GM21390 (cell line): ENCODE data around the gene GLYATL1B.
"Not testable (repeated sequence)": the region's sequence is repeated elsewhere in the genome, so short reads cannot be mapped to it uniquely, and the experiment has no call there.

Experiments used
- ATAC-seq: cut with Tn5 transposase; IDR thresholded peaks from one replicate; pipeline ENCODE4 v1.9.1; 2021; ENCODE audit not compliant: unreplicated experiment

The GLYATL1B gene

GRCh38 chr11:59086007-59086406, at the start of gene GLYATL1B:
Gene GLYATL1B, plus strand, starts transcription at chr11:59086307. Its CDS starts 0 bp downstream, at chr11:59086307.
- ATAC-seq: not testable (repeated sequence)

DNA sequence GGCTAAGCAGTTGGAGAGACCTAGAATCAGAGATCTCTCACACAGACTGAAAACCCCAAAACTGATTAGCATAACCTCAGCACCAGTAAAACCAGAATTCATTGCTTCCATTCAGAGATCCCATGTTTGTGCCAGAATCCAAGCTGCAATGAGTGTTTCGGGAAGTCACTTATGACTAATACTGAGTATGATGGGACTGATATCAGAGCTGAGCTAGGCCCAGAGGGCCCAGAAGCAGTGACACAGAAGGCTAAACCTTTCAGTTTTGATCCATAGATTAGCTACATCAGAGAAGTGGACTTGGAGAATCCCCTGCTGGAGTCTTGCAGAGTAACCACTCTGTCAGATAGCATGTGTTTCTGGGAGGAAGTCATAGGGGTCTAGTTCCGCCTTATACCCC, 49.6 kb upstream of the GLYATL1B start:
- not testable (repeated sequence) for ATAC-seq

DNA sequence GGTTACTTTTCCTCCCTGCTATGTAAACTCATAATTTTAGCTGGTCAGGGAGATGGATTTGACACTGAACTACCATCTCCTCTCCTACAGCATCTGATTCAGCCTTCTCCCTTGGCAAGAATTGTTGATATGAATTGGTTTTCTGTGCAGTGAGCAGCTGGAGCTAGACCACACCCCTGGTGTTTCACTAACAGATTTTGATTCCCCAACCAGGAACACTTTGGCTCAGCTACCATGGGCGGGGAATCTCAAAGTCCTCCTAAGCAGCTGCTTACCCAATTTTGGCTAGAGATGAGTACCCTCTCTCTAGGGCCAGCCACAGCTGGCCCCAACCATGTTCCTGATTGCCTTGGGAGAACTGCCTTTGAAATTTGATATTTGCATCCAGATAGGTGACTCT, 48.7 kb upstream of the GLYATL1B start:
- not testable (repeated sequence) for ATAC-seq

DNA sequence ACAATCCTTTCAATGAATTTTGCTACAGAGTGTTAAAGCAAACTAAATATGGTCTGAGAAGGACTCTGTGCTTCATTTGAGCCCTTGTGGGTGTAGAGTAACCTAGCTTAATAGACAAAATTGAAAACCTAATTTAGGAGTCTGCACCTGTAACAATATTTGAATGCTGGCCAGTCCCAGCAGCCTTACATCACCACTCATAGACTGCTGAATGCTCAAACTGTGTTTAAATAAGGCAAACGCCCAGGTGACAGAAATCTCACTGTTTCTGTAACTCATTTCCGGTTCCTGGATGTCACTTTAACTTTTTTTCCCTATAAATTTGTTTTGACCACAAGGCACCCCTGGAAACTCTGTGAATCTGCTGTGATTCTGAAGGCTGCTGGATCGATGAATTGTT, 45.5 kb upstream of the GLYATL1B start:
- ATAC-seq: no peak

GRCh38 chr11:59051383-59051782, 34.7 kb upstream of the GLYATL1B start:
- peak; percentile 83 for ATAC-seq

GRCh38 chr11:59052355-59052754, 33.8 kb upstream of the GLYATL1B start:
- not testable (repeated sequence) for ATAC-seq

DNA sequence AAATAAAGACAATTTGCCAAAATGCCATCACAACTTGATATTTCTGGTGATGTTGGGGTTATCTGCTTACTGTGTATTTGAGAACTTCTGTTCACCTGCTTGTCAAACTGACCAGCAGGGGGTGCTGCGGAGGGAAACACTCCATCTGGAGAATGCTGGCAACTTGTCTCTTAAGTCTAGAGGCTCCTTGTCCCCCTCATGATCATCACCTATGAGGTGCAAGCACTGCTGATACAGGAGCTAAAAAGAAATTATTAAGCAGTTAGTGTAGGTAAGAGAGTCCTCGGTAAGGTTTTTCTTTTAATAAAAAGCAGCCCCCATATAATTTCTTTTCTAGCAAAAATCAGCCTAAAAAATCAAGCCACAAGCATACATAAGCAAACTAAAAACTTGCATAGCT, 32.7 kb upstream of the GLYATL1B start:
- ATAC-seq: peak; percentile 68

DNA sequence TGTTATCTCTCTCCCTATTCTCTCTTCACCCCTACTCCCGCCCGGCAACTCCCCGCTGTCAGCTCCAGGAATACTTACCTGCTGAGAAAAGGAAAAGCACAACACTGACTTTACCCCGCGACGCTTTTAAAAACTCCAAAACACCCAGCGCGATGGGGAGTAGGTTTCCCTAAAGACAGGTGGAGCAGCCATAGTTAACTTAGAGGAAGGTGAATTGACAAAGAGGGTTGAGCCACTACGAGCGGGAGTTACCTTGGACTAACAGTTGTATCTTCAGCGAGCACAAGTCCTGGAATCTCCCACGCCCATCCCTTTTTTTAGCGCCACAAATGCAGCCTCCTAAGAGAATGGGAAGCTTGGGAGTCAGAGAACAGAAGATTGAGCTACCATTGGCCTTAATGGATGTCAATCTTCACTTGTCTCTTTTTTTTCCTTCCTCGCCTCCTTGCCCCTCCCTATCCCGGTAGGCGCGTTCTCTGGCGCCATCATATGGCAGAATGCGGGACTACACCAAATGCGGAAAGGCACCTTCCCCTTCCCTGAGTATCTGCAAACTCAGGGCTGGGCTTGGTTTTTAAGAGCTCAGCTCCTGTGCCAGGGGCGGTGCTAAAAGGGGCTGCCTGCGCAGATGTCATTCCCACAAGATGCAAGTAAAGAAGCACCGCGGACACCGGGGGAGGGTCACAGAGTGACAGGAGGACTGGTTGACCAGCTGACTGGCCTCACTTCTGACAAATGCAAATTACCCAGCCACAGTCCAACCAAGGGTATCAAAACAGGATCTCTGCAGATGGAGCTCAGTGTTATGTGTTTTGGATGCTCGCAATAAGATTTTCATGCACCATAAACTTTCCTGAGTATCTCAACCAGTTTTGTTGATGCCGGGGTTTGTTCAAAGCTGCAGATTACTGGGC, 27.7 kb upstream of the GLYATL1B start:
- ATAC-seq: peak; percentile 90

GRCh38 chr11:59060096-59060495, 26.0 kb upstream of the GLYATL1B start:
- not testable (repeated sequence) for ATAC-seq

- ATAC-seq: no peak
Measured at GRCh38 chr11:59062602-59063529, 23.2 kb upstream of the GLYATL1B start.

- peak; percentile 75 for ATAC-seq
Measured at GRCh38 chr11:59063996-59064727, 21.9 kb upstream of the GLYATL1B start.

GRCh38 chr11:59069087-59069486, 17.0 kb upstream of the GLYATL1B start:
- no peak for ATAC-seq

DNA sequence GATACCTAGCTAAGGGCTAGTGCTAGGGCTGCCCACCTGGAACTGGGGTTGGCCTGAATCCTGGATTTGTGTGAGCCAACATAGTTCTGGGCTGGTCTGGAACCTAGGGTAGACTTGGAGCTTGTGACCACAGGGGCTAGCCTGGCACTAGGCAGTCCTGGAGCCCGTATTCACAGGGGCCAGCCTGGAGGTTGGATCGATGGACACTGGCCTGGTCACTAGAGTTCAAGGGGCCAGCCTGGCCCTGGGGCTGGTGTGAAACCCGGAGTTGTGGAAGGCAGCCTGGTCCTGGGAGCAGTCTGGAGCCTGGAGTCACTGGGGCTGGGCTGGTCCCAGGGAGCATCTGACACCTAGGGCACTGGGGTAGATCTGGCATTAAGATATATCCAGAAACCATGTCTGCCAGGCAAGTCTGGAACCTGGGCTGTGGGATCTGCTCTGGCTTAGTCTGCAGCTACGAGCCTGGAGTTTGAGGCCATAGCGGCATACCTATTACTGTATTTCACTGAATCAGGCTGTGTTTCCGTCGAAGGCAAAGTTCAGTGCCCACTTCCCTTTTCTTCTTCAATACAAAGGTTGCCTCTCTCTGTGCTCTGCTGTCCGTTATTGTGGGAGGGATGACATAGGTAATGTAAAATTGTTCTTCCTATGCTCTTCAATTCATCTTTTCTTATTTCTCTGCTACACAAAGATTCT, 9.1 kb upstream of the GLYATL1B start:
- peak; percentile 87 for ATAC-seq

DNA sequence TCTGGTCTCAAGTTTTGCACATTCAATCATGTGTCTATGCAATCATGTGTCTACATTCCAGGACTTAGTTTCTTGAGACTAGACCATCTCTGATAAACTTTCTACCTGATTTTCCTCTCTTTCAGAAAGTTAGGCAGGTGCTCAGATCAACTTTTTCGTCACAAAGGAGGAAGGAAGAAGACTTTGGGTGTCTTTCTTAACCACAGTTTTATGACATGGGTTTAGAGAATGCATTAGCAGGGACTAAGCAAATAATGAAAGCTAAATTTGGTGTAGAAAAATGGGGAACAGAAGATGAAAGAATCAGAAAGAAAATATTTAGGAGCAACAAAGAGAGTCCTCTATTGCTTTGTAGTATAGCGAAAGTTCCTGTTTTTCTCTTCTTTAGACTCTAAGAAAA, 7.7 kb upstream of the GLYATL1B start:
- ATAC-seq: peak; percentile 43

GRCh38 chr11:59079086-59079485, 7.0 kb upstream of the GLYATL1B start:
- ATAC-seq: no peak

GRCh38 chr11:59080421-59080820, 5.7 kb upstream of the GLYATL1B start:
- not testable (repeated sequence) for ATAC-seq

DNA sequence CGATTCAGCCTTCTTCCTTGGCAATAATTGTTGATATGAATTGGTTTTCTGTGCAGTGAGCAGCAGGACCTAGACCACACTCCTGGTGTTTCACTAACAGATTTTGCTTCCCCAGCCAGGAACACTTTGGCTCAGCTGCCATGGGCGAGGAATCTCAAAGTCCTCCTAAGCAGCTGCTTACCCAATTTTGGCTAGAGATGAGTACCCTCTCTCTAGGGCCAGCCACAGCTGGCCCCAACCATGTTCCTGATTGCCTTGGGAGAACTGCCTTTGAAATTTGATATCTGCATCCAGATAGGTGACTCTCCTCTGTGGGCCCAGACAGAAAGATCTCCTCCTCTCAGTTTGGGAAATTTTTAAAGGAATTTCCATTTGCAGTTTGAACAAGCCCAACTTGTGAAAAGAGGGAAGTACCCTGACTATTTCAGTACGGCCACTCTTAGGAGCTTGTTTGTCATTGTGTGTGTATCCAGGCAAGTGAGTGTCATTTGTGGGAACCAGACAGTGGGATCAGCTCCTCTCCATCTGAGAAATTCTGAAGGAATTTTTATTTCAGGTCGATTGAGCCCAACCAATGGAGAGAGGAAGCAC, 4.6 kb upstream of the GLYATL1B start:
- not testable (repeated sequence) for ATAC-seq

DNA sequence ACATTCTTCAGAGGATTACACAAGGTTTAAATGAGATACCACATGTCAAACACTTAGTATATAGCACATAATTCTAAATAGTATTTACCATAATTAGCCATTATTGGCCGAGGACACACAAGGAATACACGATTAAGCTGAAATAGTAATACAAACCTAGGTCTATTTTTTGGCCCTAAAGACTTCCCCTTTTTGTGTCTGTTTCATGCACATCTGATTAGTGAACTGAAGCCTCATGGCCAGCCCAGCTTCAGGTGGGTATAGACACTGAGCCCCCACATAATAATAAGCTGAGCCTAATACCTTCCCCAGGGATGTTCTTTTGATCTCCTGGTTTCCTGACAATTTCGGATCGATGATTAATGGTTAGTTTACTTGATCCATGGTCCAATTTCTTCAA, 2.1 kb downstream of the GLYATL1B start:
- no peak for ATAC-seq

DNA sequence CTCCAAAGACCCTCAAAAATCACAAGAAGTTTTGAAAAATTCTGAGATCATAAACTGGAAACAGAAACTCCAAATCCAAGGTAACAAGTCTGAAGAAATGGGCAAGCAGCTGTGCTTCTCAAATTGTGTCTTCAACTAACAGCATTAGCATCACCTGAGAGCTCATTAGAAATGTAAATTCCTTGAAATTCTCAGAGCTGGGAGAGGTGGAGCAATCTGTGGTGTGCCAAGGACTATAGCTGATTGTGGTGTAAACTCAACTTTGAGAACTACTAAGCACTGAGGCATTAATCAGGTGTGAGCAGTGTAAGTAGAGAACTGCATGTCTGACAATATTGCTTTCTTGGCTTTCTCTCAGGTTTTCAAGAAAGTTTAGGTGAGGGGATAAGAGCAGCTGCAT, 7.5 kb downstream of the GLYATL1B start:
- not testable (repeated sequence) for ATAC-seq

DNA sequence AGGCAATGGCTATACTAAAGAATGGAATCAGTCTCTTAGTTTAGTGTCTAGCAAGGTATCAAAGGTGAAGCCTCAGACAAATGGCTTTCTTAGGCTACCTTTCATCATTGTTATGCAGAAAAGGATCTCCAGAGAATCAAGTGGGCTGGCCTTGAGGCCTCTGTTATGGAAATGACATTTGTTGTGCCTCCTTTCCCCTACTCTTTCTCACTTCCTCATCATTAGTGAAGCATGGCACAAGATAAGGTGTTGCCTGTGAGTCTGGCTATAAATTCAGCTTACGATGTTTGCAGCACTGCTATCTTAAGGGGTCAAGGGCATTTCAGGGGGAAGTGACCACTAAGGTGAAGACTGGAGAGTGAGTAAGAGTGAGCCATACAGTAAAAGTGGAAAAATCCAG, 9.1 kb downstream of the GLYATL1B start:
- ATAC-seq: peak; percentile 77
